HG03039 (cell line): ENCODE results near the gene SHOC2.
"Not testable (repeated sequence)": the region's sequence is repeated elsewhere in the genome, so short reads cannot be mapped to it uniquely, and the experiment has no call there.

Experiments used
- ATAC-seq: cut with Tn5 transposase; IDR thresholded peaks from one replicate; pipeline ENCODE4 v1.9.1; 2021; ENCODE audit warnings: mild to moderate bottlenecking, moderate library complexity; ENCODE audit not compliant: unreplicated experiment

Gene SHOC2

DNA sequence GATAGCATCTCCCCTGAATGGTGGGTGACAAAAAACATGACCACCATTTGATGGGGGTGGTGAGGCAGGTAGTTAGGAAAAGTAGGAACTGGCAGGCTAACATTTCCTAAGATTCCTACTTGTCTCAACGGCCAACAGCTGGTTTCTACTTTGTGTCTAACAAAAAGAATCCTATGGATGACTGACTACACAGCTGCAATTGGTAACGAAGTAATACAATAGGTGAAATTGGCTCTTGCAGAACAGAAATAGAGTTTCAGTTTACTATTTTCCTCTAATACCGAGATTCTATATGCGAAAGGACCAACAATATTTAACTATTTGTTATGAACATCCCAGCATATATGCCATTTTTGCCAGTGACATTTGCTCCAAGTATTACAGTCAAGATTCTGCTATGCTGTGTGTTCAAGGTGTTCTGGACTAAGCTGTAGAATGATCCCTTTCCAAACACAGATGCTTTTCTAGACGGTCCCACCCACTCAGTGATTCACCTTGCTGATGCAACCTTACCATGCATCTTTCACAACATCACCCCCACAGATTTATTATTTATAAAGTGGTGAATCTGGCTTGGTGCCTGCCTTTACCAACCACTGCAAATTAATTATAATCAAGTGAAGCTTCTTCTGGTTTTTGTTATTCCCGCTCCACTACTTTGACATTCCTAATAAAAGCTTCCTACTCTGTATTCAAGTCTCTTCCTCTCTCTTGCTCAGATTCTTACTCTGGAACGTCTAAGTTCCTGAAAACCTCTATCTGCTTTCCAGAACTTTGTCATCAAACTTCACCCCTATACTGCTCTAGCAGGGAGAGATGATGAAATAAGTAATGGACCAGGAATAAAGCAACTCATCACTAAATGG is 17.2 kb upstream of the SHOC2 start:
- ATAC-seq: no peak

DNA sequence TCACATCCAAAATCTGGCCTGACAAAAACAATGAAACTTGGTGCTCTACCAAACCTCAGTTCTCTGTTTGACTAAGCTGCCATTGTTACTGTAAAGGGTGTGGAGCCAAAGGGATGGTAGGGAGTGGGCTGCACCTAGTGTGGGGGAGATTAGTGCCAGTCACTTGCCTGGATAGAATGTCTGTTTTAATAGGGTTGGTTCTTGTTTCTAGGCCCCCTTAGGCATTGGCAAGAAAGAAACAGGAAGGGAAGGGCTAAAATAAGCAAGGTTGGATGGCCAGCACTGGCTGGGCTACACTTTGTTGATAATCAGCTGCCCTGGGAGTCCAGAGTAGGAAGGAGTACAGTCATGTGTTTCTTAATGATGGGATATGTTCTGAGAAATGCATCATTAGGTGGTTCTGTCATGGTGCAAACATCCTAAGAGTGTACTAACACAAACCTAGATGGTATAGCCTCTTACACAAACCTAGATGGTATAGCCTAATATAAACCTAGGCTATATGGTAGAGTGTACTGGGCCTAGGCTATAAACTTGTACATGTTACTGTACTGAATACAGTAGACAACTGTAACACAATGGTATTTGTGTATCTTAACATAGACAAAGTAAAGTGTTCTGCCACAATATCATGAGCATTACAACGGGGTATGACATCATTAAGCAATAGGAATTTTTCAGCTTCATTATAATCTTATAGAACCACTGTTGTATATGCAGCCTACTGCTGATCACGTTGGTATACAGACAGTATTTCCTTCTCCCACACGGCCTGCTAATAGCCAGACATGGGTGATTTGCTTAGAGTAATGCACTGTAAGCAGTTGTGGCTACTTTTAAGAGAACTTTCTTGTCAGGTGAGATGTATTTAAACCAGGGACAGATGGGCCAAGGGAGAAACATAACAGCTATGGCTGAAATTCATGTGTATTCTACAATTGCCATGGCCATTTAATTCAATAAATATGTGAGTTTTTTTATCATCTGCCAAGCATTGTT is 15.8 kb upstream of the SHOC2 start:
- ATAC-seq: peak; percentile 68

DNA sequence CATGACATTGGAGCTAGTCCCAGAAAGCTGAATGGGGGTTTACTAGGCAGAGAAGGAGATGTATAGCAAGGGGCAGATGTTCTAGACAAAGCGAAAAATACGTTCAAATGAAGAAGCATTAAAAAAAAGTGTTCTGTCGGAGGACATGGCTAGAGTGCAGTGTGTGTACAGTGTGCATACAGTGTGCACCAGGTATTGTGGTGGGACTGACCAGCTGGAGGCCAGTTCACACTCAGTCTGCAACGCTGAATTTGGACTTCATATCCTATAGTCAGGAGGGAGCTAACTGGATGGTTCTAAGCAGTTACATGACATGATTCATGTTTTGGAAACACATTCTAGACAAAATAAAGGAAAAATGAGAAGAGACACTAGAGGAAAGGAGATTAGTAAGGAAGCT is 9.3 kb upstream of the SHOC2 start:
- no peak for ATAC-seq

DNA sequence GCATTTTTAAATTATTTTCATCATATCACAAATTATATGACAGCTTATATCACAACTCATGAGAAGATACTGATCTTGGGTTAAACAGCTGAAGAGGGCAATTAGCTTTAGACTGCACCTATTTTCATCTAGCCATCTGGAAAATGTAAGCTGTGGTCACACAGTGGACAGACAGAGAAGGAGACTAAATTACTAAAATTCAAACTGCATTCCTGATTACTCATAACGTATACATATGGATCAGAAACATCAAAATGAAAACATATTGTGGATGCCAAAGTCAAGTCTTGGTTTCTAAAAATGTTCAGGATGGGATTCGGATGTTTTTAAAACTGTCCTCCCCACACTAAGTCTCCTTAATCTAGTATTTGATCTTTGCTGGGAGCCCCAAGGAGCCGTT is 7.0 kb upstream of the SHOC2 start:
- ATAC-seq: no peak

DNA sequence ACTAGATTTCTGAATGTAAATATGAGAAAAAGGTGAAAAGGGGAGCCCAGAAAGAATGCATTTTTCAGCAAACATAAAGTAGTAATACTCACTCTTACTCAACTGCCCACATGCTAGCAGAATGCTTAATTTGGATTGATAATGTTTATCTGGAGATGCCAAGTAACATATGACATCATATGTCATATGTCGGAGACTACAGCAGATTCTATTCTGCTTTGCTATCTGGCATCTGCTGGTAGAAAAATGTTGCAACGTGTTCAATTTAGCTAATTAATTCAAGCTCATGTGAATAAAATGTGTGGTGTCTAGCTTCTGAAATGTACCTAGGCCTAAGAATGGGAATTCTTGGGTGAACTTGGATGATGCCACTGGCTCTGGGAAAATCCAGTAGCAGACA is 5.0 kb upstream of the SHOC2 start:
- no peak for ATAC-seq

DNA sequence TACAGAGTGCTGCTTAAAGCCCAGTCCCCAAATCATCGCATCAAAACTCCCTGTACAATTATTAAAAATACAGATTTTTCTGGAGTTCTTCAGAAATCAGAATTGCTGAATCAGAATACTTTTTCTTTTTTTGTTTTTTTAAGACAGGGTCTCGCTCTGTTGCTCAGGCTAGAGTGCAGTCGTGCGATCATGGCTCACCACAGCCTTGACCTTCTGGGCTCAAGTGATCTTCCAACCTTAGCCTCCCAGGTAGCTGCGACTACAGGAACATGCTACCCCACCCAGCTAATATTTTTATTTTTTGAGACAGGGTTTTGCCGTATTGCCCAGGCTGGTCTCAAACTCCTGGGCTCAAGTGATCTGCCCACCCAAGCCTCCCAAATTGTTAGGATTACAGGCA is 4.4 kb upstream of the SHOC2 start:
- ATAC-seq: no peak

DNA sequence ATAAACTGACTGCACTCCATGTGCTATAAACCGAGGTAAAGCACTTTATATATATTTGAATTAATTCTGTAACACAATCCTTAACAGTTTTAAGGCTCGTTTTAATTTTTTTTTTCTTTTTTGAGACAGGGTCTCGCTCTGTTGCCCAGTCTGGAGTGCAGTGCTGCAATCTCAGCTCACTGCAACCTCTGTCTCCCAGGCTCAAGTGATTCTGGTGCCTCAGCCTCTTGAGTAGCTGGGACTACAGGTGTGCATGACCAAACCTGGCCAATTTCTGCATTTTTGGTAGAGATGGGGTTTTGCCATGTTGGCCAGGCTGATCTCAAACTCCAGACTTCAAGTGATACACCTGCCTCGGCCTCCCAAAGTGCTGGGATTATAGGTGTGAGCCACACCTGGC is 3.8 kb upstream of the SHOC2 start:
- ATAC-seq: not testable (repeated sequence)

DNA sequence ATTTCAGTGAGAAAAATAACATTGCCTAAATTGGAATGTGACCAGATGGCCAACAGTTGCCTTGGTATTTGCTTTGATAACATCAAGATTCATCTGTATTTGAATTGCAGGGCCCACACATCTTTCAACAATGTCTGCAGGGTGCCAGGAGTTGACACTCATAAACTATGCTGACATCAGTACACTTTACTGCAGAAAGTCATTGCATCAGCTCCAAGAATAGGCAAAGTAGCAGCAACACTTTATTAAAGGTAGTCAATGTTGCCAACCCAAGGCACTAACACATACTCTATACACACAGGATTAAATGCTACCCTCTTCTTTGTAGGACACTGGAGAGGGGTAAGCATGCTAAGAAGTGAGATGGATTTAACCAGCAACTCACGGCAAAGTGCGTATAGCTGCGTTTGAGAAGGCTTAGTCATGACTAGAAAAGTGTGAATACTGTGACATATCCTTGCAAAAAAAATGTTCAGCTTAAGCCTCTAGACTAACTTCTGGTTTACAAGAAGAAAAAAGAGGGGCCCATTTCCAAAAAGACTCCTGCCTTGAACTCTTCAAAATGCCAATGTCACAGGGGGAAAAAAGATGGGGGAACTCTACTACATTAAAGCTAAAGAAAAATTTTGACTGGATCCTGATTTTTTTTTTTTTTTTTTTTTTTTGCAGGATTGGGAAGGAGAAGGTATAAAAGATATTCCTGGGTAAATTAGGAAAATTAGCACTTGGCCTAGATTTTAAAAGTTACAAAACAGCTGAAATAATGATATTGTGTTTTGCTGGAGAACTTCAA is 2.7 kb upstream of the SHOC2 start:
- no peak for ATAC-seq

DNA sequence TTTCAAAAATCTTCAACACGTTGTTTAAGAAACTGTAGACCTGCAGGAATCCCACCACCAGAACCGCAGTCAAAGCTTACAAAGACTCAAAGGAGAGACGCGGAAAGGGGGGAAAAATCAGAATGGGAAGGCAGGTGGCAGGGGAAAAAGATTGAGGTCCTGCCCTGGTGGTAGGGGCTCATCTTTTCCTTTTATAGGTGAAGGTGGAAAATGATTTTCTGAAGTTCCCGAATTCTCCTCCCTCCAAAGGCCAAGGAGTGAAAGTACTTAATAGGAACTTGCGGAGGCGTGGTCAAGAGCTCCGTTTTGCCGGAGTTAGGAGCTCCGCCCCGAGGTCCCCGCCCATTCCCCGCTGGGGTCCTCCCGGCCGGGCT is 1.1 kb upstream of the SHOC2 start:
- no peak for ATAC-seq

DNA sequence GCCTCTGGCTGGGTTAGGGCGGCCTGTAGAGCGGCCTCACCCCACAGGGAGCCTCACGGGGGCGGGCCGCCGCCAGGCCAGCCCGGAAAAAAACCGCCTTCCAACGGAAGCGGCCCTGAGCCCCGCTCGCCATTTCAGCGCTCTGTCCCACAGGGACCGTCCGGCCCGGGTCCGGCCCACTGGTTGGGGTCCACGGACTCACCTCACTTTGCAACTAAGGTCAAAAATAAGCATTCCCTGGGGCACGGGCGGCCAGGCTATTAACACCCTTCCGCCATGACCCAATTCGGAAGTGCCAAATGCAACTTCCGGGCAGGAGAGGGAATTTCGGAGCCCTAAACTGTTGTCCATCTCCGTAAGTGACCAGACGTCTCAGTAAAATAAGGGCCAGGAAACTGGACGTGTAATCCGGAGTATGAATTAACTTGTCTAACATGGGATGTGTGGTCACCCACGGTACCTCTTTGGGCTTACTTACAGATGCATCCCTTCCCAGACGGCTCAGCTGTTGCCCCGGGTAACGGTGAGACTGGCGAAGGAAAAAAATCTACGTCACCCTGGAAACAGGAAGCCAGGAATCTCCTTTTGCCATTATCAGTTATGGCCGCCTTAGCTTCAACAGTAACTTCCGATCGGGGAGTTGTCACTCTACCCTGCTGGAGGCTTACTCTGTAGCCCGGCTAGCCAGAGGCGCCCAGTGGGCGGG is 608 bp upstream of the SHOC2 start, which contains the start of gene BBIP1:
Gene BBIP1, minus strand, starts transcription at position 538 of the 706 bp plus-strand sequence. CDS start 1,023 bp downstream, outside the sequence.
- ATAC-seq: peak; percentile 49

DNA sequence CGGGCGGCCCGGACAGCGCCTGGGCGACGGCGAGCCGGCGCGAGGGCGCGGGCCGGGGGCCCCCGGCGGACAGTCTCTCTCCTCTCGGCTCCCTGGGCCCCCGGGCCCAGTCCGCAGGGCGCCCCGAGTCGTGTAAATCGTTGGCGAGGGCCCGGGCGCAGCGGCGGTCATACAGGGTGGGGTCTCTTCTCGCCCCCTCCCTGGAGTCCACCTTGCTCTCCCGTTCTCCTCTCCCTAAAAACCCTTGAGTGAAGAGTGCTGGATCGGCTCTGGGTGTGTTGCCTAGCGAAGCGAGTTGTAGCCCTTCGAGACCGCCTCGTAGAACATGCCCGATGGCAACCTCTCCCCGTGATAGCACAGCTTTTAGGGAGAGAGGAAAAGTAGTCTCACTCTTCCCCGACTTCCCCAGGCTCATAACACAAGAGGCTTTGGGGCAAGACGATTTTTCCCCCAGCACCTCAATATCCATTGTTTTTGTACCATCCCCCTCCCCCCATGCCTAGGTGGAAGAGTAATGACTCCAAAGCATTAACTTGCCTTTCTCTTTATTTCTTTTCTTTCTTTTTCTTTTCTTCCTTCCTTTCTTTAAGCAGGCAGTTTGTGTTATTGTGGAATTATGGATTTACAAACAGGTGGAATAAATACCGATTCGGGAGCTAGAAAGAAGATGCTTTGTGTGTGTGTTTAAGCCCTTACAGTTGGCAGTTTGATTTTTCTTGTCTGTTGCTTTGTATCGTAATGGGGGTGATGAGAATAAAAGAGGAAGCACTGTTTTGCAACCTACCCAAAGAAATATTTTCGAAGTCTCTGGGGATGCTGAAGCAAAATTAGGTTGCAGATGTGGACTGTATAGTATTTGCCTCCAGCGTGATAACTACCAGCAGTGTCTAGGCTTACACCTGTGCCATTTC is 822 bp downstream of the SHOC2 start:
- ATAC-seq: peak; percentile 1

DNA sequence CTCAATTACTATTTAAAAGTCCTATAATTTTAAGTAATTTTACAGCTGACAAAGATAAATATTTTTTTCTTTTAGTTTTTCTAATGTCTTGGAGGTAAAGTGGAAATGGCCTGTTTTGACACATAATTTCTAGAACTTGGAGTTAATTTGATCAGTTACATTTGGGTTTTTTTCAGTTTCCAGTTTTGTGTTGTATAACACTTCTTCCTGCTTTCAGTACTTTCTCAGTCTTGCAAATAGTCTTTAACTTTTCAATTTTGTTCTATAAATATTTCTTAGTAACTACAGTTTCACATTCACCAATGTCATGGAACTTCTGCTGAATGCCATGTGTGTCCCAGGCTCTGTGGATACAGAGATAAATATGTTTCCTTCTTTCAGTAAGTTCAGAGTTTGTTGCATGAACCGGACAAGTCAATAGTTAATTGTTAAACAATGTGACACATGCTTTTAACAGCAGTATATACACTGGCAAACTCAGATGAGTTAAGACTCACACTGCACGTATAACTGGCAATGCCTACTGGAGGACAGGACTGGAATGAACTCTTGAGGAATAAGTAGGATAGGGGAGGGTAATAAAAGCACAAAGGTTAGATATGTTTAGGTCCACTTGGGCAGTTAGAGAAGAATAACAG is 4.6 kb downstream of the SHOC2 start:
- no peak for ATAC-seq

DNA sequence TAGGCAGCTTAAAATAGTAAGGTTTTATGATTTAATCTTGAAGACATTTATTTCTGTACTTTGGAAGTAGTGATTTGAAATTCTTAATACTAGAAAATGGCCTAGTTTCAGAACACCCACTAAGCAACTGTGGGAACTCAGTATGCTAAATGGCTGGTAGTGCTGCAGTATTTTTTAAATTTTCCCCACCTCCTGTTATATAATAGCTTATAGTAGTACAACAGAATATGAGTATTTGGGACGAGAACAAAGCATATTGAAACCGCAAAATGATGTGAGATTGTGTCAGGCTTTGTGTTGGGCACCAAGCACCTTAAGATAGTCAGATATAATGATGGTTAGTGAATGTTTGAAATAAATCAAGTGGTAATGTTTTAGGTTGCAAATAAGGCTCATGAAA is 8.1 kb downstream of the SHOC2 start:
- ATAC-seq: no peak

DNA sequence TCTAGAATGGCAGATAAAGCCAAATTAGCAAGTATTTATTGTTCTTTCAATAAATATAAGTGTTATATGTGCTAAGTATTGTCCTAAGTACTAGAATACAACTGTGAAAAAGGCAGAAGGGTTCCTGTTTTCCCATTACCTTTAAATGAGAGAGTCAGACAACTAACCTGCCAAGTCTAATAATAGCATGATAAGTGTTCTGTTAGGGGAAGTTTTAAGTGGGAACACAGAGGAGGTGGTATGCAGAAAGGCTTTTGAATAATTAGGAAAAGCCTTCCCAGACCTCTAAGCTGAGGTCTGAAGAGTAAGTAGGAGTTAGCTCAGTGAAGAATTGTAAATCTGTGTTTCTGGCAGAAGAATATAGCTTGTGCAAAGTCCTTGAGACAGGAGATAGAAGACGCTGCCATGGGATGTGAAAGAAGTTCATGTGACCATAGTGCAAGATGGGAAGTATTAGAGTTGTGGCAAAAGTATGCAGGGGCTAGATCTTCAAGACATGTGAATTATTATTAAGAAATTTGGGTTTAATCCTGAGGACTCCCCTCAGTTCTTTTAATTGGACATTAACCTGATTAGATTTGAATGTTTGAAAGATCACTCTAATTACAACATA is 12.5 kb downstream of the SHOC2 start:
- no peak for ATAC-seq

DNA sequence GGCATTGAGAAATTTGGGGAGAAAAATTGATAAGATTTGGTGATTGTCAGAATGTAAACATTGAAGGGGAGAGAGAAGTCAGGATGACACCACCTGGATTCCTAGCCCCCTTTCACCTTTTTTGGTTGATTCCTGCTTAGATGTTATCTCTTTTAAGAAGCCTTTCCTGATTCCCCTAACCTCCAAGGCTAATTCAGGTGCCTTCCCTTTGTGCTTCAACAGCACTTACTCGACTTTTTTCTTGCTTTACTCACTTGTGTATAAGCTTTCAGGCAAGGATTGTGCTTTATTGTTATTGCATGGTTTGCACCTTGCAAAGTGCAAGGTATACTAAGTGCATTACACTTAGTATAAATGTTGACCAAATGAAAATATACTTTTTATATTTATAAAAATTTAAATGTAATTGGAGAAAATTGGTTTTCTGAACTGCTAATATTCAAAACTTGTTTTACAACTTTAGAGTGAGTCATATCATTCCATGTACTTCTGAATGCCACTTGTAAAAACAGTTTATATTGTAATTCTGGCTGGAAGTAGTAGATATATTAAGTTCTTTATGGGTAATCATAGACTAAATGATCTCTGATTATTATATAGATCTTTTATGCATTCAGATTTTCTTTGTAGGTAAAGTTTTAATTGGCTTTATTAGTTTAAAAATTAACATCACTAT is 13.2 kb downstream of the SHOC2 start:
- ATAC-seq: no peak

DNA sequence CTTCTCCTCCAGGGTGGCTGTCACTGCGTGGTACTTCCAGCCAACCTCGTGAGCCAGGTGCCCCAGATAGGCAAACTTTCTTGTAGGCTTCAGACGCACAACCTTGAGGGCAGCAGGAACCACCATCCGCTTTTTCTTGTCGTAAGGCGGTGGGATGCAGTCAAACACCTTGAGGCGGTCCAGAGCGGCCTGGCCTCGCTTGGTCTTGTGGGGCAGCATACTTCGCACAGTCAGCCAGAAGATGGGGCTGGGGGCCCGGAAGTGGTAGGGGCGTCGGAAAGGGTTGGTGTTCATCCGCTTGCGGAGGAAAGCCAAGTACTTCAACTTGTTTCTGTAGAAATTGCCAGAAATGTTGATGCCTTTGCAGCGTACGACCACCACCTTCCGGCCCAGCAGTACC is 17.4 kb downstream of the SHOC2 start:
- no peak for ATAC-seq

DNA sequence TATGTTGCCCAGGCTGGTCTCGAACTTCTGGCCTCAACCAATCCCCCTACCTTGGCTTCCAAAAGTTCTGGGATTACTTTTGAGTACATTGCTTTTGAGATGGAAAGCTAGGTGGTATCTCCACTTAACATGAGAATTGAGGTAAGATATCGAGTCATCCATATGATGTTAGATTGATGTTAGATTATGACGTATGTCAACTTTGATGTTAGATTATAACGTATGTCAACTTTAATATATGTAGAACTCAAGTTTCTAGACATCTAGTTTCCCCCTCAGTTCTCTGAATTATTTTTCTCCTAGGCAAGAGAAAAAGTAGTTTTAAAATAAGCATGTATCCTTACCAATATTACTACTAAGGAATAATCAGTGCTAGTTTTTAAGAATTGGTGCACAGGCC is 20.0 kb downstream of the SHOC2 start:
- ATAC-seq: no peak
